Stimulated activated naive CD8-positive, alpha-beta T cell treated with anti-CD3 and anti-CD28 coated beads, Interleukin-15, Interleukin-2, amounts not matched to agents 100 ng/mL and 50 ng/mL, for 24 hours (primary cell): ENCODE data around the gene AHCYL1.

Experiments used
- H3K27ac Mint-ChIP-seq: one replicate; pipeline ENCODE4 v1.8.0; 2021; ENCODE audit warnings: mild to moderate bottlenecking, mixed read lengths
- H3K27me3 Mint-ChIP-seq: one replicate; pipeline ENCODE4 v1.8.0; 2021; ENCODE audit warnings: mixed read lengths
- H3K36me3 Mint-ChIP-seq: one replicate; pipeline ENCODE4 v1.8.0; 2021; ENCODE audit warnings: low read depth, mixed read lengths
- H3K4me1 Mint-ChIP-seq: one replicate; pipeline ENCODE4 v1.8.0; 2021; ENCODE audit warnings: low read depth, mixed read lengths
- H3K4me3 Mint-ChIP-seq: one replicate; pipeline ENCODE4 v1.8.0; 2021; ENCODE audit warnings: mild to moderate bottlenecking, mixed read lengths
- H3K9me3 Mint-ChIP-seq: one replicate; pipeline ENCODE4 v1.8.0; 2021; ENCODE audit warnings: mixed read lengths

The AHCYL1 gene

DNA sequence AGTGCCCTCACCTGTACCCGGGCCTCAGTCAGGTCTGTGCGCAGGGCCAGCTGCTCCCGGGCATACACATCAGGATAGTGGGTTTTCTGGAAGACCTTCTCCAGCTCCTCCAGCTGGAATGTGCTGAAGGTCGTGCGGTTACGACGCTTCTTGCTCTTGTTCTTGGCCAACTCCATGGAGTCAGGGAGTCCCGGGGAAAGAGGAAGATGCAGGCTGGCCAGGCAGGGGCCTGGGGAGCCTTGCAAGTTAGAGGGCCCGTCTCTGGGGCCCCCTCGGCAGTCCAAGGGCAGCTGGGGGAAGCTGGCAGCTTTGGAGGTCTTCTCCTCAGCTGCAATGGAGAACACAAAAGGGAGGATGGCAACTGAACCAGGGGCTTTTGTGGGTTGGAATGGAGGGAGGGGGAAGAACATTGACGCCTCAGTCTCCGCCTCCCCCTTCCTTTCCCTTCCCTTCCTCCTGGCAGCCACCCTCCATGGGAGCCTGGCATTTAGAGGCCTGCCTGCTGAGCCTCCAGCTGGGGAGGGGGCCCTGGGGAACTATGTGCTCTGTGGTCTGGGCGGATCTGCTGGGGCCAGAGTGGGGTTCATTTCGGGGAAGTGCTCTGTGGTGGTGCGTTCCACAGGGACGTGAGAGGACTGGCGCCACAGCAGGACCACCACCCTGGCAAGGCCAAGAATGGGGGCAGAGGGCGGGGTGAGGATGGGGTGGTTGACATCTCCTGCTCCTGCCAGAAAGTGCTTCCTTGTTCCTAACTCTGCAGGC is 80.2 kb downstream of the AHCYL1 start:
- peaks cover 6% of the 10 kb centered on the region for H3K4me1 Mint-ChIP-seq
- H3K4me3 Mint-ChIP-seq = no peak overlapping the region
- peaks cover 30% of the 10 kb centered on the region for H3K27me3 Mint-ChIP-seq
- H3K27ac Mint-ChIP-seq = no peak overlapping the region
- no peaks in the 10 kb centered on the region for H3K9me3 Mint-ChIP-seq
- peaks cover 10% of the 10 kb centered on the region for H3K36me3 Mint-ChIP-seq

- Mint-ChIP-seq H3K27me3 (peaks cover 35% of the 10 kb centered on the region), H3K36me3 (peaks cover 4% of the 10 kb centered on the region)
Observed at GRCh38 chr1:110065841-110066240, 81.3 kb downstream of the AHCYL1 start.

DNA sequence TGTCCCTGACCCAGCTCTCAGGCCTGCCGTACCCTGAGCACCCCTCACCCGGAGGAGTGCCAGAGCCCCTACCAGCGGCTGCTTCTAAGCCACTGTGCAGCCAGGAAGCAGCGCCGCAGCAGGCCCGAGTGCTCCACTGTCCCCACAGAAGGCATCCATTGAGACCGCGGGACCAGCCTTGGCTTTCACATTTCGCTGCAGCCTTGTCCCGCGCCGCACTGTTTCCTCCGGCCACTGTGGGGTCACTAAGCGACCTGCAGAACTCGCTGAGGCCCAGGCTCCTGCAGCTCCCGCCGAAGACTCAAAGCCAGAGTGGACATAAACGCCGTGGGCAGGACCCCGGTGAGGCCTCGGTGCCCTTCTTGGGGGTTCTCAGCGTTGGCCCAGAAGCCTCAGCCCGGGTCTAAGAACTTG is 82.9 kb downstream of the AHCYL1 start:
- Mint-ChIP-seq H3K36me3 (no peaks in the 10 kb centered on the region), H3K4me1 (peaks cover 6% of the 10 kb centered on the region), H3K27me3 (peaks cover 51% of the 10 kb centered on the region), H3K9me3 (no peaks in the 10 kb centered on the region), H3K4me3 (no peak overlapping the region), H3K27ac (no peak overlapping the region)

More at GRCh38 chr1:110065841-110066240, 81.3 kb downstream of the AHCYL1 start:
- no peaks in the 10 kb centered on the region for H3K9me3 Mint-ChIP-seq
- no peak overlapping the region for H3K4me3 Mint-ChIP-seq
- no peak overlapping the region for H3K27ac Mint-ChIP-seq
- peaks cover 6% of the 10 kb centered on the region for H3K4me1 Mint-ChIP-seq

DNA sequence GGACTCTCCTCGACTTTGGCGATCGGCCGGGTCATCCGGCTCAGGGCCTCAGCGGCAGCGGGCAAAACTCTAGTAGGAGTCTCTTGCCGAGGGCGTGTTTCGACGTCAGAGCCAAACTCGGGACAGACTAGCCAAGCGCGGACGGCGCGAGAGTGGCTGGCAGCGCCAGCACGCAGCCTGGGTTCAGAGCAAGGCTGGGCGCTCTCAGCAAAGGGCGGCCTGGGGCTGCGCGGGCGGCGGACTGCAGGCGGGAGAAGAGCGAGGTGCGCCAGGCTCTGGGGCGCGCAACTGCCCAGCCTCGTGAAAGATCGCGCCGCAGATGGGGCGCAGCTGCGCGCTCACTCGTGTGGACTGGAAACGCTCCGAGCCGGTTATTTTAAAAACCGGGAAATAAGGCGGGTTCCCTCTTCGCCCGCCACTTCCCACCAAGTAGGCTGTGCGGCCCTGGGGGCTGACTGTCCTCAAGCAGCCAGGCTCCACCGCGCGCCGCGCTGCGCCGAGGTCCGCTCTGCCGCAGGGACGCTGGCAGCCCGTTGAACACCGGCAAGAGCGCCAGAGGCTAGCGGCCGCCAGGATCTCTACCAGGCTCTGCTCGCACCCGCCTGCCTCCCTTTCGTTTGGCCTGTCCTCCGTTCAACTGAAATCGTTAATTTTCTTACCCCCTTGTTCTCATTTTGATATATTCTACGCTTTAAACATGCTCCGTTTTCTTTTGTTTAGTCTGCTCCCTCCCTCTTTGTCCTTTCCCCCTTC is 83.5 kb downstream of the AHCYL1 start:
- H3K27ac Mint-ChIP-seq = no peak overlapping the region
- peaks cover 6% of the 10 kb centered on the region for H3K4me1 Mint-ChIP-seq
- H3K27me3 Mint-ChIP-seq = peaks cover 56% of the 10 kb centered on the region
- no peaks in the 10 kb centered on the region for H3K9me3 Mint-ChIP-seq
- H3K36me3 Mint-ChIP-seq = no peaks in the 10 kb centered on the region
- peak overlapping the region; percentile 80 for H3K4me3 Mint-ChIP-seq

DNA sequence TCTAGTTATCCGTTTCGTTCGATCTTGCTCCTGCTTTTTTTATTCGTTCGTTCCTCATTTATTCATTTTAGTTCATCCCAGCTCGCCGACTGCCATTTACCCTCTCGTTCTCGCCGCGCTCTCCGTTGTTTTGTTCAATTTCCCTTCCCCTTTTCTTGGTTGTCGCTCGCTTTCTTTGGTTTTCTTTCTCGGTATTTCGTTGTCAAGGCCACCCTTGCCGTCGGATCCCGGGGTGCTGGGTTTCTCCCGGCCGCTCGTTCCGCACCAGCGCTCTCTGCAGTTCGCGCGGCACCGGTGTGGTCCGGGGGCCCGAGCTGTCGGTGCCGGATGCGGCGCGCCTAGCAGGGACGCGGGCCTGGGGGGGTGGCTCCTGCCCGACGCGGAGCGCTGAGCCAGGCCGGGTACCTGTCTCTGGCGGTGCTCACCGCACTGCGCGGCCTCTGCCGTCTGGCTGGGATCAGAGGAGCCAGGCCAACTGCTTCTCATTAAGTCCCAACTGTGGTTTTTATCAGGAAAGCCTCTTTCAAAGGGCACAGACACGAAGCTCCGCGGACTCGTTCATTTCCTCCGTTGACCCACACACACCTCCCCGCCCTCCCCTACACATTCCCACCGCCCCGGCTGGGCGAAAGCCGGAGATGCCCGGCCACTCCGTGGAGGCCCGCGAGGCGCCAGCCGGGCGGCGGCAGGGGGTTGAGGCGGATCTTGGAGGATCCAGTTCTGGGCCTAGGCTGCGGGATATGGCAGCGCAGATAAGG is 84.3 kb downstream of the AHCYL1 start:
- Mint-ChIP-seq H3K27ac (no peak overlapping the region), H3K27me3 (peaks cover 62% of the 10 kb centered on the region), H3K4me3 (peak overlapping the region; percentile 80), H3K36me3 (no peaks in the 10 kb centered on the region), H3K4me1 (peaks cover 6% of the 10 kb centered on the region), H3K9me3 (no peaks in the 10 kb centered on the region)

DNA sequence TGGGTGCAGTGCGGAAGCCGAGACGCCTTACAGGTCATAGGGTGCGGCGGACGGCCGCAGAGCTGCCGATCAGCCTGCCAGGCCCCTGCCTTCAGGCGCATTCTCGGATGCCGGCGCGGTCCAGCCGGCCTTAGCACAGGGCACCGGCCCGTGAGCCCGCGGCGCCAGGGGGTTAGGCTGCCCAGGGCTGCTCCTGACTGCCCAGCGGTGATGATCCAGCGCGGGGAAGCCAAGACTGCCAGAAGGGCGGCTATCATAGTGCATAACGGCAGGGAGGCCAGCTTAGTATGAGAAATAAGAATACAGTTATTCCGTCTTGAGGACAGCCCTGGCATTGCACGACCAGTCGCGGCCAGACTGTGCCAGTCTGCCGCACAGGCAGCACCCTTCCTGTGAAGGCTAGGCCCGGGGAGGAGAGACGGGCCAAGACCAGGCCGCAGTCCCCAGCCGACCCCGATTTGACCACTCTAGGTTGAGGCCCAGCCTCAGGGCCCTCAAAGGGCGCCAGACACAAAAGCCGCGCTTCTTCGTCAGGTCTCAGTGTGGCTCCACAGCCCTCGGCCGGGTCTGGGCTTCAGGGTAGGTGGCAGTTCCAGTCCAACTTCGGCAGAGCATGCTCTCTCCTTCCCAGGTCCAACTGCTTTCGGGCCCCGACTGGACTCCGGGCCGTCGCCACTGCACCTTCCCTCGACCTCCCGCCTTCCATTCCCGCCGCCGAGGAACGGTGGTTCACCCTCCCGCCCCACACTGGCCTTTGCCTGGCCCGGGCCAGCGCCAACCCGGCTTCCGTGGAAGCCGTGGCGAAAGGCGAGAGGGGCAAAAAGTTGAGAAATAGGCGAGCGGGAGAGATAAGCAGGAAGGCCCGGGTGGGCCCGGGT is 85.1 kb downstream of the AHCYL1 start:
- H3K27ac Mint-ChIP-seq = no peak overlapping the region
- no peaks in the 10 kb centered on the region for H3K9me3 Mint-ChIP-seq
- peaks cover 70% of the 10 kb centered on the region for H3K27me3 Mint-ChIP-seq
- H3K4me3 Mint-ChIP-seq = no peak overlapping the region
- peaks cover 6% of the 10 kb centered on the region for H3K4me1 Mint-ChIP-seq
- no peaks in the 10 kb centered on the region for H3K36me3 Mint-ChIP-seq

DNA sequence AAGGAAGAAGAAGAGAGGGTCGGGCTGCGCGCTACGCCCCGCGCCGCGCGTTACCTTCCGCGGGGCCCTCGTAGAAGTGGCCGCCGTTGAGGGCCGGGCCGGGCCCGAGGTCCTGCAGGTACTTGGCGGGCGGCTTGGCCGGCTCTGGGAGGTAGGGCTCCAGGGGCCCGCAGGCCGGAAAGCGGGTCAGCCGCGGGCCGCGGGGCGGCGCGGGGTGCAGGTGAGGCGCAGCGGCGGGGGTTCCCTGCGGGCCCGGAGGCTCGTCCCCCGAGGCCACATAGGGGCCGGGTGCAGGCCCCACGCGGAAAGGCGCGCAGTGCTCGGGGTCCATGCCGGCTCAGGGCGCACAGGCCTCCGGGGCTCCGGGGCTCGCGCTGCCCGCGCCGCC is 85.7 kb downstream of the AHCYL1 start:
- Mint-ChIP-seq H3K27ac (no peak overlapping the region), H3K4me3 (no peak overlapping the region), H3K27me3 (peaks cover 74% of the 10 kb centered on the region), H3K36me3 (no peaks in the 10 kb centered on the region), H3K4me1 (peaks cover 6% of the 10 kb centered on the region), H3K9me3 (no peaks in the 10 kb centered on the region)

DNA sequence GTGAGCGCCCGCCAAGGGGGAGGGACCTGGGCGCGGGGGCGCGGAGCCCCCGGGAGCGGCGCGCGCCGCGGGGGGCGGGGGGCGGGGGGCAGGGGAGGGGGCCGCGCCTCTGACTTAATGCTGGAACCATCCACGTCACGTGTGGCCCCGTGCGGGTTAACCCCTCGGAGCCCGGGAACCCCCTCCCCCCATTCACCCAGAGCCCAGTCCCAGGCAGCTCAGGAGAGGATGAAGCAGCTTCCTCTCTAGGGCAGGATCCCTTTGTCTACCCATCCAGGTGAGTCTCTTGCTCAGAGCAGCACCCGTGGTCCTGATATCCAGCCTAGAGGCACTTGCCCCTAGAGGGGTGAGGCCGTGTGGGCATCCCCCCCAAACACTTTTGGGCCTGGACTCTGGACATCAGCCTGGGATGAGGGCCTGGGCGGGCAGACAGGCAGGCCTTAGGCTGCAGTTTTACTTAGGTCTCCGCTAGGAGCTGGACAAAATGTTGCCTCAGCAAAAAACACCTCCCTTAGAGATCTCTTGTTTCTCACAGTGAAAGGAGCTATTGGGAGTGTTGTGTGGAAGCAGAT is 86.2 kb downstream of the AHCYL1 start, which contains the start of gene ALX3:
TSS of gene ALX3 (minus strand) at position 2 of the 572 bp plus-strand sequence. CDS start 60 bp downstream, outside the sequence.
- Mint-ChIP-seq H3K27me3 (peaks cover 74% of the 10 kb centered on the region), H3K4me3 (peak within 1 kb of the TSS; percentile 2), H3K27ac (no peak within 1 kb of the TSS), H3K9me3 (no peaks in the 10 kb centered on the region), H3K4me1 (peaks cover 6% of the 10 kb centered on the region), H3K36me3 (no peaks in the 10 kb centered on the region)
